ENCODE results near the gene BNC2.
A peak's percentile ranks its signal among the peaks of the same experiment; 100 is the strongest.

BNC2 gene

DNA sequence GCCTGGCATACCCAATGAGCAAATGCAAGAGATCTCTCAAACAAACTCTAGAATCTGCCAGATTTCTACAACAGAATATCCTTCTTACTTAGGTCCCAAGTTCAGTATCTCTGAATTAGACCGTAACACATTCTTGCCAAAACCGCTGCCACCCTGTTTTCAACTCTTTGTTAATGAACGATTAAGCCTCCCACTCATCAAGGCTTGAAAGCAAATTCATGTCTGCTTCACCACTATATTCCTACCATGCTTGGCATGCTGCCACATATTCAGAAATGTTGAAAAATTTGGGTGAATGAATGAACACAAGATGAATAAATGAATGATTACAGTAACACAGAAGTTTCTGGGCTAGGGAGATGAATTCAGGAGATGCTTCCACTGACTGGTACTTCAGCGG lies 119.9 kb downstream of the BNC2 start:
- no peak for DNase-seq

DNA sequence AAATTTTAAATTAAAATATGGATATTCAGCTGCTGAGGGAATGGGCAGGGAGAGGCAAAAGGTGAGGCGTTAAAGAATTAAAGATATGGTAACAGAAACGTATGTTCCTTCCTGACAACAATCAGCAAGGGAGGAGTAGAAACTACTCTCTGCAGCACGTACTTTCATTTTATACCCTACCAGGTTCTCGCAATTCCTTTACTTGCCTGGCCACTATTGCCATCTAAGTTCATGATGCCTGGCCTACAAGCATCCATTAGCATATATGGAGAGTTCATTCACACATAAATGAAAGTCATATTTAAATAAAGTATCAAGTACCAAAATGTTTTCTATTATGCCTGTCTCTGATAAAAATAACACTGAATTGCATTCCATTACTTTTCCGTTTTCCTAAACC lies 125.1 kb downstream of the BNC2 start:
- DNase-seq, result no peak

DNA sequence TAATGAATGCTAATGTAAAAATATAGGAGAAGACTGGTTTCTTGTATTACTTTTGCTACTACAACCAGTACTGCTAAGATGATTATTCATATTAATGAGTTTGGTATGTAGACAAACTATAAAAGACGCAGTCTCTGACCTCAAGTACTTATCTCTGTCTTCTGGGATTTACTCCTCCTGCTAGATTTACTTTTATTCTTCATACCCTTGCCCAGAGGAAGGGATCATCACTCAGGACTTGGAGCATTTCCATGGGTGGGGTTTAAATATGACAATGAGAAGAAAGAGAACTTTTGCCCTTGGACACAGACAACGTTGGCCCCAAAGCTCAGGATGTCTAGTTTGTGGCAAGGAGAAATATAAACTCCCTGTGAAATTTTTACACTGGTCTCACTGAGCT lies 126.1 kb downstream of the BNC2 start:
- DNase-seq, result no peak

DNA sequence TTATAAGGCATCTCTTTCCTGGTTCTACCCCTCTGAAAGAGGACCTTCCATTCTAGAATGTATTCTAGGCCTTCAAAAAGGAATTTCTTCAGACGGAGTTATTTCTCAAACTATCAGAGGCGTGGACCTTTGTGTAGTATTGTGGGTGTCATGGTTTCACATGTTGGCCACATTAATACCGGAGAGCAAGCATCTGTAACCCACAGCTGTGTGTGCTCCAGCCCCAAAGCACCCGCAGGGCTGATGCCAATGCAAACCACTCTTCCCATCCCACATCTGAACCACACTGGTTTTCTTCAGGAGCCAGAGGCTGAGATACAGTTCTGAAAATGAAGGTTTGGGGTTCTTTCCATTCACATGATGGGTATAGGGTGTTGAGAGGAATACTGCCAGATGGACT lies 127.1 kb downstream of the BNC2 start:
- no peak for DNase-seq

DNA sequence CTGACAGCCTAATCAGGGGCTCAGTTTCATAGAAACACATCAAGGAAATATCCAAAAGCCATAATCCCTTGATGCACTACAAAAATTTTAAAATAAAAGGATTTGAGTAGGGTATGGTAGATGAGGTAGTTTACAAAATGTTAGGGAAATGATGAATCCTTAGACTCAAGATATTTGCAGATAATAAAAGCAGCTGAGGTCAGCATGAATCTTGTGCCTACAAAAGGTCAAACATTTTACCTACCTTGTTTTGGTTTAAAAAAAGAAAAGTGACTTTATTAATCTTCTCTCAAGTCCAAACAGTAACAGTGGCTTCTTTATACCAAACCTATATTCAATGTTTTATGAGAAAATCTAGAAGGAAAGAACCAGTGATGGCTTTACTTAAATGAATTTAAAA lies 135.5 kb downstream of the BNC2 start:
- DNase-seq, result no peak

DNA sequence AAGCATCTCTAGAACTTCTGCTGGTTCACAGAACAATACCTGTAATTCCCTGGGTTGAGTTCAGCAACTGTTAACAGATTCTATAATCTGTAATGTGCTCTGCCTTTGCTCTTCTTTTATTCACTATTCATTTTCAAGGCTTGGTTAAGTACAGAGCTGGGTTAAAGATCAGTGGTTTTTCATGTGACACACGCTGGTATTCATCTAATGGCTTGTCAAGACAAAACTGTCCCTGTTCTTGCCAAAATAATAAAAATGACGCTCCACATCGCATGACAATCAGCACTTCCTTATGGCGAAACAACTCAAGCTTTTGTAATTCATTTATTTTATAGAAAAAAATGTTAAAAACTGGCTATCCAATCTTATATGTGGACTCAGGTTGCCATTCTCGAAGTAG lies 137.9 kb downstream of the BNC2 start:
- no peak for DNase-seq

DNA sequence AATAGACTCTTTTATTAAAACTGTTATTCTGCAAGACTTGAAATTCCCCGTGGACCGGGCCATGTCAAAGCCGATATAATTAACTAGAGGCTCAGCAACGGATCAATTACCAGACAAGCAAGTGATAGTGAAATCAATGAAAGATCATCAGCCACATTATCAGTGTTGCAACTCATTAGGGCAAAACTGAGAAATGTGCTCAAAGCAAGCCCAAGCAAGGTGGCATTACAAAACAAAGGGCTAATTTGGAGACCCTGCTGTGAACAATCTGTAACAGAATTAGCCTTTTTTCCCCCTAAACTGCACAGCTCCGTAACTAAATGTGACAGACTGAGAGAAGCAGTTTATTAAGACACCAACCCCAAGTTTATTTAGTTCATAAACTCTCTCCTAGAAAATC lies 140.3 kb downstream of the BNC2 start:
- DNase-seq, result no peak

DNA sequence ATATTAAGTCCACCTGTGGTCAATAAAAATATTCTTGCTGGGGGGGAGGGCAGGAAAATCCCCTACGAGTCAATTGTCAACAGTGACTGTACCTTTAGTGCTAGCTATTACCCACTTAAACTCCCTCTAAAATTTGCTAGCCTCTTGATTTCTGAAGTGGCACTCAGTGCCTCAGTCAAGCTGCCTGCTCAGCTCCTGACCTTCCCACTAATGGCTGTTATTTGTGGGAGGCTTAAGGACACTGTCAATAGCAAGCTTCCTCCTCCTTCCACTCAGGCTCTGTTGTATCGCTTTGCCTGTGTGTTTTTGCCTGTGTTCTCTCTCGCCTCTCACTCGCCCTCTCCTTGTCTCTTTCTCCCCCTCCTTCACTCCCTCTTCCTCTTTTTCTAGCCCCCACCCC lies 140.8 kb downstream of the BNC2 start:
- no peak for DNase-seq

DNA sequence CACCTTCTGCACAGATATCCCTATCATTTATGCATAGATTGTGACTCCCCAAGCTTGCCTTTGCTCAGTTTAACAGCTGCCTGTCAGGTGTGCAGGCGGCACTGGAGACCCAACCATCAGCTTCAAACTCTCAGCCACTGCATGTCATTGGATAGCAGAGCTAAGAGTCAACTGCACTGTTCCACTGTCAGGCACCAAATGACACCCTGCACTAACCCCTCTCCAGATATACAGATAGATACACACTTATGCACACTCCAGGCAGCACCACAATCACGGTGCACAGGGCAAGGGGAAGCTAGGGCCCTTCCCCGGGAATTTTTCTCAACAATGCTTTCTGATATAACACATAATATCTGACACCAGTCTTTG lies 142.3 kb downstream of the BNC2 start:
- no peak for DNase-seq

DNA sequence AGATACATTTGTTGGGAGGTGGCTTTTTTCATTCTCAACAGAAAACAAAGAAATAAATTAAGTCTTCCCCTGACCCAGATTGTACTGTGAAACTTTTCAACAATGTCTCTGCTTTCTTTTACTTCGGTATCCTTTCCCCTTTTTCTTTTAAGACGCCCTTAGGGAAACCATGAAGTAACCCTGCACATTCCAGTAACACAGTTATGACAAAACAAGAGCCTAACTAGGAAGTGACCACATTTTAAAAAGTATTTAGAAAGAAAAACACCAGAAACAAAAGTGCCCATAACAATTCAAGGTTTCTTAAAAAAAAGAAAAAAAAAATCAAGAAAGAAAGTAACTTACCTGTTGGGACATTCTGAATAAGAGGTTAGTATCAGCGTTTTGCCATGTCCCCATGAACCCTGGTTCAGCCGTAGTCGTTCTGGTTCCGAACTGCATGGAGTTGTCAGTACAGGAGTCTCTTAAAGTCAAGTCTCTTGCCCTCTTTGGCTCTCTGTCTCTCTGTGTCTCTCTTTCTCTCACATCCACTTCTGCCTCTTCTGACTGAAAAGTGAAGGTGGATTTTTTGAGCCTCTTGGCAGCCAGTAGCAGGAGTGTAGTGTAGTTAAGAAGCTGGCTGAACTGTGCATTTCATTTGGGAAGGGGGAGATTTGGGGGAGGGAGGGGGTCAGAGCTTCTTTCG lies 142.9 kb downstream of the BNC2 start:
- peak; percentile 24 for DNase-seq

DNA sequence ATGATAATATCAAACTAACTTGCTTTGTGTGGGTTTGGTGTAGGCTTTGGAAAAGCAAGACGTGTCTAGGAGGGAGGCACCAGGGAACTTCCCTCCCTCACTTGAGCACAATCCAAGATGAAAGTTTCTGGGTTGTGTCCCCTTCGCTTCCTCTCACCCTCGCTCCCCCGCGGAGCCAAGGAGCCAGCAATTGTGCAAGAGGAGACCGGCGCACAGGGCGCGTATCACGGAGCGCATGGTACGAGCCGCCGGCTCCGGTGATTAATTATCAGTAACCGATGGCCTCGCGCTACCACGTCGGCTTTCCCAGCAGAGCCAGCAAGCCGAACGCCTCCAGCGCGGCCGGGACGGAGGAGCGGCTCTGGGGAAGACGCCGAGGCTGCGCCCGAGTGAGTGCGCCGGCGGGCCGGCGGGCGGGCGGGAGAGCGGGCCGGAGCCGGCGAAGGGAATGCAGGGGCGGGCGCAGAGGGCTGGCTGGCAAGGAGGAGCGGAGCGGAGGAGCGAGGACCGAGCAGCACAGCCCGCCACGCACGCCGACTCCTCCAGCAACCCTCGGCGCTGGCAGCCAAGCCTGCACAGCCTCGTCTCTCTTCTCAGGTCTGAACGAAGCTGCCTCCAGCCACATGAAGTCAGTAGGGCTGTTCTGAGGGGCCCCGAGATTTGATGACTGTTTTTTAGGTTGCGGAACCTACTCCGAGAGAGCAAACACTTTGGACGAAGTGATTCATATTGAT lies 143.6 kb downstream of the BNC2 start:
- DNase-seq, result peak; percentile 34

DNA sequence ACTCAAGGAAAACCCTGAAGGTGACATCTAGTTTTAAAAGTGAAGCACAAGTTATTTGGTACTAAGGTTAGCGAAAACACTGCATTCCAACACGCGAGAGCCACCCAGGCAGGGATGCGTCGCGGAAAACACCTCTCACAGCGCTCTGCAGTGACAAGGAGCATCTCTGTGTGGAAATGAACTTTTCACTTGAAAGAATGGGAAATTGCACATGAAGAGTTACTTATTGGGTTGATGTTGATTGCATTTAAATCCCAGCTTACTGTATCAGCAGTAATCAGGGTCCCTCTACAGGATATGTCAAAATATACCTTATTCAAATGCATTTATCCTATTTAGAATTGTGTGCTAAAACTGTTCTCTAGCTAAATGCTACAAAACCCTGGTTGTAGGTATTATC lies 144.4 kb downstream of the BNC2 start:
- DNase-seq, result no peak

DNA sequence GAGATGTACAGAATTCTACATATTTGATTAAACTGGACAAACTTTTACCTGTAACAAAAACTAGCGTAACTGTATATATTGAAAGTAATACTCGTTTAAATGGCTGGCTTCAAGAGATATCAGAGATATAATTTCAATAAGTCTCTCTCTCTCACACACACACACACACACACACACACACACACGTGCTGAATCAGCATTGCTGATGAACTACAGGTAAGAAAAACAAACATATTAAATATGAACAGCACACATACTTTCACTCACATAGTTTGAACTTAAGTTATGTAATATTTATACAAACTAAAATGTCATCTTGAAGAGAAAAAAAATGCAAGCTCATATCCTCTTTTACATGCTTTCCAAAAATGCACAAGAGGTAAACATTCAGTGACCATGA lies 145.4 kb downstream of the BNC2 start:
- no peak for DNase-seq

DNA sequence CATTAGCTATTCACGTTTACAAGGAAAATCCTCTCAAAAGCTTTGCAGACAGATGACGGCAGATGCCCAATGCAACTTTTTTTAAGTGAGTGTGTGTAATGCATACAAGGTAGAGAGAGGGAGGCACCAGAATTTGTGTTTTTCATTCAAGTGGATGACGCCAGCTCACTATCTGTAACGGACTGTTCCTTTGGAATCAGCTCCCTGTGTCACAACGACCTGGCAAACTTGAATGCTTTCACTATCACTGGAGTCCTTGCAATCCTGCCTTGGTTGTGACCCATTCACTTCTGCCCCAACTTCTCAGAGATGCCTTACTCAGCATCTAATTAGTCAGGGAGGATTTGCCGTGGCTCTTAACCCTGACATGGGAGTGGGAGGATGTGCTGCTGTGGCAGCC lies 148.5 kb downstream of the BNC2 start:
- no peak for DNase-seq

DNA sequence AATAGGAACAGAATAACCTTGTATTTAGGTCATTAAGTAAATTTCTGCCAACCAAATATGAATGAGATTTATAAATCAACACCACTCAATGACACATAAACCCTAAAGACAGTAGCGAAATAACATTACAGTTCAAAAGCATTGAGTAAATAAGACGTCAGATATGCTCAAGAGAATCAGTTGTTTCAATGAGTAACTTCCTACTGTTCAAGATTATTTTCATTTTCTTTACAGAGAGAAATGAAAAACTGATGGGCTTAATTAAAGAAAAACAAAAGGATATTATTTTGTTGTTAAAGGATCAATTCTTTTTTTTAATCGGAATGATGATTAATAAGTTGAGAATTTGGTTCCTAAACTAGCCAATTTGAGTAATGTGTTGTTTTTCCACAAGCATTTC lies 150.1 kb downstream of the BNC2 start:
- no peak for DNase-seq

DNA sequence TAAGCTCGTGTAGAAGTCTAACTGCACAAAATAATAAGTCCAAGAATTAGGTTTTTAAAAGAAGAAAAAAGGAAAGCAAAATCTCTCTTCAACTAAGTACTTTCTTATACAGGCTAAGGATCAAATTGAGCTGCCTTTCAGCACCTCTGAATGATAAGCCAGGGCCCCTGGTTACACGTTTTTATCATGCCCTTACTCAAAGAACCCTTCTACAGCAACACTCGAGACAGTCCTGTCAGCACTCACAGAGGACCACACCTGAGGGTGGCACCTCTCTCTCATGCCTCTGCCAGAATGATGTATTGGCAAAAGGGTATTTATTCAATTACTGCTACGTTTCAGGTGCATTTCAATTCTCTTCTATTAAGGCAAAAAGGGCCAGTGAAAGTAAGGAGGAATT lies 150.5 kb downstream of the BNC2 start:
- no peak for DNase-seq

DNA sequence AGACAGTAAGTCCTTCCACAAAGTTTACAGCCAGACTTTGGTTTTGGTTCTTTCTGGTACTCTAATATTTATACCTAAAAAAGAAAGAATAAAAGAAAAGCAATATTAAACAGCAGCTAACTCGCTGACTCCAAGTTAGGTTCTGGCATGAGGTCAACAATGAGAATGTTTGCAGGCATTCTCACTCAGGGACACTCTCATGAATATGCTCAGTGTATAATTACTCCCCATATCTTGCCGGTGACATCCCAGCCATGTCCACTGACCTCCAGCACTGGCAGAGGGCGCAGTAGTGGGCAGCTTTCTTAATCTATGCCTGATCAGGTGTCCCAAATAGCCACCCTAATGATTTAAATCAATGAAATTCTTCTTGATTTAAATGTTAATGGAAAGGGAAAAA lies 151.5 kb downstream of the BNC2 start:
- no peak for DNase-seq

DNA sequence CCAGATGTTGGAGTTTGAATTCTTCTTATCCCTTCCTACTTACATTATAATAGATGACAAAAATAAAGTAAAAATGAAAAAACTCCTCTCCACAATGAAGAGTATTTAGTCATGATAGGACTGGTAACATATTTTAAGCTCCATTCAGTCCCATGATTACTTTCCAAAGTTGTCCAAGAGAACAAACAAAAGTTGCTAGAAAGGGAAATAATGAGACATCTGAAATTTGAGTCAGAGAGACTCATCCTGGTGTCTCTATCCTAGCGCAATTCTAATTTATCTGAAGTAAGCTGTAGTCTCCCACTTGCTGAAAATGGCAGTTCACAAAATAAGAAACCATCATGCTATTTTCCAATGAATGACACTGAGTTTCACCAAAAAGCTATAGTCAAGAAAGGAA lies 152.2 kb downstream of the BNC2 start:
- DNase-seq, result no peak

DNA sequence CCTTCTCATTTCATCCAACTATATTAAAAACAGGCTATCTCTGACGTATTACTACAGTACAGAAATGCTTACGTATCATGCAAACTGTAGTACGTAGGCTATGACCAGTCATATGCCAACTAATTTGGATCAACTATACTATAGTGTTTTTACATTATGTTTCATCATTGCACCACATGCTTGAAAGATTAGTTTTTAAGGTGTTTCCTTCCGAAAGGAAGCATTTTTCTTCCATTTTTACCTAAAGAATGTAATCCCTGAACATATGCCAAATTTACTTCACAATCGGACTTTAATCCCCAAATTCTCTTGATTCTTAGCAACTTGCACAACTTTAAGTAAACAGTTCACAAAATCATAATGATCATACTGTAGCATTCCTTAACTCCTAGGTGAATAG lies 153.9 kb downstream of the BNC2 start:
- no peak for DNase-seq

DNA sequence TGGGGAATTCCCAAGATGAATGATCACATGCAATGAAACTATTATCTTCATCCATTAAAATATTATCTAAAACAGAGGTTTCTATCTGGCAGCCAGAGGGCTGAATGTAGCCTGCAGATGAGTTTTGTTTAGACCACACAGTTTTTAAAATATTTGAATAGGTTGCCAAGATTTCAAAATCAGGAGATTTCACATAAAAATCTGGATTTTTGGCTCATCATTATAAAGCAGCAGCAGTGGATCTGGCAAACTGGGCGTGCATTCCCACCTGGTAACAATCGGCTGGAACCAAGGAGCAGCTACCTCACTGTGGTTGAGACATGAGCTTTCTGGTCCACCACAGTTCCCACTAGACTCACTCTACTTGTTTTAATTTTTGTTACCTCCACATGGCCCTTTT lies 155.1 kb downstream of the BNC2 start:
- no peak for DNase-seq

DNA sequence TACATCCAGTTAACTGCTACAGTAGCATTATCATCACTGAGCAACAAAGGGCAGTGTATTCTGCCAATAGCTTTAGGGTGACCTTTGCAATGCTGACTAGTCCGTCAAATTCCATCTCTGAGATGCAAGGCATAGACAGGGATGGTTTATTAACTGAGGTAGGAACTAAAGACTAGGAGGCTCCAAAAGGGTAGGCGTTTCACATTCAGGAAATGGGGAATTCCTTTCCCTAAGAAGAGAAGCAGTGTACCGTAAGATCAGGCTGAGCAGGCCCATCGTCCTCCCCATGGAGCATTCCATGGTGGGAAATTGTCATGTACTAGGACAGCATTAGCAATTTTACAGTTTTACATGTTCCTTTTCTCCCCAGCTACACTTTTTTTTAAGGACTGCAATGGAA lies 157.7 kb downstream of the BNC2 start:
- no peak for DNase-seq

DNA sequence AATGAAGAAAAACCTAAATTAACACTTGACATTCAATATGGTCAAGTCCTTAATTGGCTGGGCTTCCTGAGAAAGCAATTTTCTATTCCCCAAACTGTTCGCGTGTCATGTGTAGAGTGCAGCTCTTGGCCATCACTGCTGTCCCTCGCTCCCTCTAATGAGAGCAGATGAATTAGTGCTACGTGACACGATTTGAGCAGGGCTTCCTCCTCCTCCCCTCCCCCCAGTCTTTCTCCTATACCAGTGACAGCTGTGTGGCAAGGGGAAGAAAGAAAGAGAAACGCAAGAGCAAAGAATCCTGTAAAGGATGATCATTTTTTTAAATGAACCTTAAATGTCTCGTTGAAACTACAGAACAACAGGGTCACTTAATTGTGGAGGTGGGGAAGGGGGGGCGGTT lies 159.6 kb downstream of the BNC2 start:
- DNase-seq, result no peak

DNA sequence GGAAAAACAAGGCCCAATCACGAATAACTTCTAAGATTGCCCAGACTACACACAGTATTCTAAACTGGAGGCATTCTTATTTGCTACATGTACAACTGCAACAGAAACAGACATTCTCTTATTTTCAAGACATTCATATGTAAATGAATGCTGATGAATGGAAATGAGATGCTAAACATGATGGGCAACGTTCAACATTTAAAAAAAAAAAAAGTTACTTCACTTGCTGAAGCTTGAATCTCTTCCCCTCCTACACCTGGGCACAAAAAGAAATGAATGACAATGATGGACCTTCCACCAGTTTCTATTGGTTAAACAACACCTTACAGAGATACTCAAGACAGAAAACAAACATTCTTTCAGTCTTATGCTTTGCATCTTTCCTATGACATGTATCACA lies 160.5 kb downstream of the BNC2 start:
- DNase-seq, result no peak

DNA sequence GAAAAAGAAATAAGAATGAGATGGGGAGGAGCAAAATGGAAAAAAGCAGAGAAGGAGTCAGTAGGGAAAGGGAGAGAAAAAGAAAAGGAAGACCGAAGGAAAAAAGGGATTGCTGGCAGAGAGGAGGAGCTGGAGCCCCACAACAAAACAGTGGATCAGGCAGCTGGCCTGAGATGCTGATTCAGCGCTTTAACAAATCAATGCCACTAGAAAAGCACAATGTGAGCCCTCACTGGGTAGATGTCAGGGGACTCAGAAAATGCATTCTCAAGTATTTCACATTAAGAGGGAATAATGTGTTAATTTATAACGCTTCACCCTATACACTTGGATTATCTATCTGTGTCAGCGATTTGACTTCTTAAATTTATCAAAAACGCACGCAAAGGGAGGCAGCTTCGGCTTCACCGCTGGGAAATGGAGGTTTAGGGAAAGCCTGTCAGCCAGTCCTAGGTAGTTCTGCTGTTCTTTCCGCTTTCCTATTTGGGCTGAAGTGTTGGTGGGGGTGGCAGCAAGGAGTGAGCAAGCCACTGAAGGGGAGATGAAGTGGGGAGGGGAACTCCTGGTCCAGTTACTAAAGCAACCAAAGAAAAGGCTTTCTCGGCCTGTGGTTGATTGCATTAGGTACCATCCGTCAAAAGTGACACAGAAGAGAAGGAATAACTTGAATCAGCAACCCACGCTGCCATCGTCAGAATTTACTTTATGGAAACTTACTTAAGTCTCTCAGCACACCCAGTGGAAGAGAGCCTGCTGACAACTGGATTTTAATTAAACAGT lies 161.6 kb downstream of the BNC2 start:
- DNase-seq, result no peak

Measured in MV-4-11 (cell line).